Activated T-cell treated with anti-CD3 and anti-CD28 coated beads, Interleukin-2, amount 50 U/mL, for 72 hours (primary cell): ENCODE data around the gene TUBB4B. TPM values are rescaled to one million over a fixed set of nuclear protein-coding genes. Genes with fewer than 3 reads are reported as not detected.

Experiments used
- ATAC-seq, 2 donors: fragments of 150-1000 bp; cut with Tn5 transposase; replicated peaks in 1 of 2; 2 replicates each; pipeline ENCODE4 v1.10.0; 2021; ENCODE audit warnings: moderate library complexity in 2 of 2, mild to moderate bottlenecking in 1 of 2
- DNase-seq, 2 donors: peaks; one replicate each; pipeline ENCODE4 v3.0.0; 2021 to 2022; ENCODE audit warnings: mixed read lengths in 1 of 2
- H3K27ac Mint-ChIP-seq: one replicate; pipeline ENCODE4 v1.8.0; 2022; ENCODE audit warnings: mild to moderate bottlenecking, moderate library complexity, mixed read lengths
- H3K27me3 Mint-ChIP-seq: one replicate; pipeline ENCODE4 v1.8.0; 2022; ENCODE audit warnings: low read depth, mixed read lengths
- H3K36me3 Mint-ChIP-seq, 2 donors: one replicate each; pipeline ENCODE4 v1.8.0; 2022; ENCODE audit warnings: mixed read lengths in 2 of 2, mild to moderate bottlenecking in 1 of 2; ENCODE audit not compliant: insufficient read depth in 2 of 2
- H3K4me1 Mint-ChIP-seq: one replicate; pipeline ENCODE4 v1.8.0; 2022; ENCODE audit warnings: low read depth, mixed read lengths
- H3K4me3 Mint-ChIP-seq, 2 donors: one replicate each; pipeline ENCODE4 v1.8.0; 2022; ENCODE audit warnings: mild to moderate bottlenecking in 2 of 2, mixed read lengths in 2 of 2, moderate library complexity in 2 of 2
- H3K9me3 Mint-ChIP-seq, 2 donors: one replicate each; pipeline ENCODE4 v1.8.0; 2022; ENCODE audit warnings: mixed read lengths in 2 of 2
- total RNA-seq, 2 donors: library from RNA; stranded (reverse); gene quantifications; one replicate each; pipeline ENCODE4 v1.2.3, GENCODE V29; 2022

Gene TUBB4B
- total RNA-seq, result 100 to 1,000 TPM; 122 to 128 TPM

DNA sequence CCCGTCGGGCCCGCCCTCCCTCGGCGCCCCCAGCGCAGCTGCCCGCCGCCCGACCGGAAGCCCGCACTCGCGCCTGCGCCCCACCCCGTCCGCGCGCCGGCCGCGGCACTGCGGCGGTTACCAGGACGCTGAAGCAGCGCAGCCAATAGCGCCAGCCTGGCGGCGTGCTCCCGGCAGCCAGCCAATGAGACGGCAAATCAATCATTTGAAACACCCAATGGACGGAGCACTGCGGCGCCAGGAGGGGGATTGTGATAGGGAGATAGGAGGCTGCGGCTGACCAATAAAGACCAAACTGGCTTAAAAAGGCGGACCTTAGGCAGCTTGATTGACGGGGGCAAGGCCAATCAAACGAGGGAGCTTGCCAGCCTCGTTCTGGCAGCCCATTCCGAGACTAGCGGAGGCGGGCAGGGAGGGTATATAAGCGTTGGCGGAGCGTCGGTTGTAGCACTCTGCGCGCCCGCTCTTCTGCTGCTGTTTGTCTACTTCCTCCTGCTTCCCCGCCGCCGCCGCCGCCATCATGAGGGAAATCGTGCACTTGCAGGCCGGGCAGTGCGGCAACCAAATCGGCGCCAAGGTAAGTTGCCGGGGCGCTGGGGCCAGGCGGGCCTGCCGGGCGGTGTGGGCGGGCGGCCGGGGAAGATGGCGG is at the start of gene TUBB4B:
Gene TUBB4B, plus strand, starts transcription at position 447 of the 649 bp plus-strand sequence. Its CDS starts 74 bp downstream, at position 521.
- H3K4me3 Mint-ChIP-seq, result peak within 1 kb of the TSS; percentile 88 to 91
- ATAC-seq (peak; percentile 70 to 75), DNase-seq (peak; percentile 97 to 98)
- no peaks in the 10 kb centered on the region for H3K27me3 Mint-ChIP-seq
- no peaks in the 10 kb centered on the region for H3K9me3 Mint-ChIP-seq
- peaks cover 9 to 11% of the 10 kb centered on the region in 2 donors for H3K36me3 Mint-ChIP-seq
- H3K27ac Mint-ChIP-seq, result peak within 1 kb of the TSS; percentile 97
- H3K4me1 Mint-ChIP-seq, result peaks cover 32% of the 10 kb centered on the region

DNA sequence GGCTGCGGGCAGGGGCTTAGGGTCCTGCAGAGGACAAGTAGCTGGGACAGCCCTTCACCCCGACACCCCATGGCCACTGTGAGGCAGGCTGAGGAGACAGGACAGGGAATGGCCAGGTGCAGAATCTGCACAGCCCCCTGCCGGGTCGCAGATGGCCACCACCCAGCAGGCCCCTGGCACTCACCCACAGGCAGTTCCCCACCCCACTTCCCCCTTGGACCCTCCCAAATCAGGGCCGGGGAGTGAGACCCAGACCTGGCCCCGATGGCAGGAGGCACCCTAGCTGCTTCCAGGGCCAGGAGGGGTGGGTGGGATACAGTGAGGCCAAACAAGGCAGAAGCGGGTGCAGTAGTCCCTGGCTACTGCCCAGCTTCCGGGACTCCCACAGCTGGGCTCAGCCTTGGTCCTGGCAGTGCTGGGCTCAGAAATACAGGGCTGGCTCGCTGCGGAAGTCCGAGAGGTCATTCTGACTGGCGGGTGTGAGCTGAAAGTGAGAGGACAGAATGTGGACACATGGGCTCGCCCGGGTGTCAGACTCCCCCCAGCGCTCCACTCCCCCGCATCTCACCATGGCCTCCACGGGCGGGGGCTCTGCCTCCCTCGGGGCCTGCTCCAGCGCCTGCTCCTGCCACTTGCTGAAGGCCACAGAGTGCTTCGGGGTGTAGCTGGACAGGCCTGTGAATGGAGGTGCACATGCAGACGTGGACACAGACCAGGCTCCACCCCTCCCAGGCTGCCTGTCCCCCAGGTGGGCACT is 49.2 kb upstream of the TUBB4B start:
- Mint-ChIP-seq H3K4me1 (peaks cover 33% of the 10 kb centered on the region), H3K36me3 (peaks cover 0 to 3% of the 10 kb centered on the region in 2 donors), H3K9me3 (no peaks in the 10 kb centered on the region), H3K27me3 (no peaks in the 10 kb centered on the region), H3K27ac (no peak overlapping the region), H3K4me3 (no peak overlapping the region)
- DNase-seq, result no peak
- no peak for ATAC-seq

DNA sequence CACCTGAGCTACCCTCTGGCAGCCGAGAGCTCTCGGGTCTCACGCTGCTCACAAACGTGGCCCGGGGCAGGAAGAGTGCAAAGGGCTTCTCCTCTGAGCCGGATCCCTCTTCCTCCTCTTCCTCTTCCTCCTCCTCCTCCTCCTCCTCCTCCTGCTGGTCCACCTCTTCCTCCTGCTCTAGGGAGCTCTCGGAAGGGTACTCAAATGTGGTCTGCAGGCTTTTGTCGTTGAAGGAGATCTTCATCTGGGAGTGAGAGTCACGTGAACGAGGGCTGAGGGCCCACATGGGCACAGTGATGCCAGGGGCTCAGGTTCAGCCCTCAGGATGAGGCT is 48.7 kb upstream of the TUBB4B start:
- ATAC-seq (no peak), DNase-seq (no peak)
- Mint-ChIP-seq H3K27me3 (no peaks in the 10 kb centered on the region), H3K4me1 (peaks cover 27% of the 10 kb centered on the region), H3K27ac (no peak overlapping the region), H3K9me3 (no peaks in the 10 kb centered on the region), H3K36me3 (peaks cover 0 to 3% of the 10 kb centered on the region in 2 donors), H3K4me3 (no peak overlapping the region)

DNA sequence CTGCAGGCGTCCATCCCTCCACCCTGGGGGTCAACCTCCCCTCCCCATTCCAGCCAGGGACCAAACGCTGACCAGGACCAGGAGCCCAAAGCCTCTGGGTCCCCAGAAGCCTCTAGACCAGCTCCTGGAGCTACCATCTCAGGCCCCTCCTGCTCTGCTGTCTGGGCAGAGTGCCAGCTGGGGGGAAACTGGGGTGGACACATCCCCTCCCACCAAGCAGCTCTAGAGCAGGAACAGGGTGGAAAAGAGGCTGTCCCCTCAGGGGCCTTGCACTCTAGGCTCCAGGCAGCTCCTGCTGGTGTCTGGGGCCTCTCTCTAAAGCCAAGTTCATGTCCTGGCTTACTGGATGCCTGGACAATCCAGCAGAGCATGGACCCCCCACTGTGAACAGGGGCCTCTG is 48.2 kb upstream of the TUBB4B start:
- no peak for ATAC-seq
- Mint-ChIP-seq H3K4me3 (no peak overlapping the region), H3K9me3 (no peaks in the 10 kb centered on the region)

DNA sequence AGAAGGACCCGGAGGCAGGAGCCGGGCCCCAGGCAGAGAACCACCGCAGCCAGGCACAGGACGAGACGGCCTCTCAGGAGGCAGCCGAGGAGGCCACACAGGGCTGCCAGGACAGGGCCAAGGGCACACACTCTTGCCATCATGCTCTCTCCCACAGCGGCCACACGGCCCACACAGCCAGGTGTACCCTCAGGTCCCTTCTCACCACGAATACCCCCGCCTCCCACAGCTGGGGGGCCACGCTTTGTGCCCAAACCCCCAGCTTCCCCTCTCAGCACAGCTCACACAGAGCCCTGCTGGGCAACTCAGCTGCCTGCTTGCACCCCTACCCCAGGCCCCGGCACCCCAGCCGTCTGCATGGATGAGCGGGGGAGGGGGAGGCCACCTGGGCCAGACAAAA is 47.3 kb upstream of the TUBB4B start:
- no peak for DNase-seq
- no peaks in the 10 kb centered on the region for H3K27me3 Mint-ChIP-seq
- H3K4me3 Mint-ChIP-seq, result no peak overlapping the region
- H3K9me3 Mint-ChIP-seq, result no peaks in the 10 kb centered on the region
- H3K27ac Mint-ChIP-seq, result no peak overlapping the region
- H3K4me1 Mint-ChIP-seq, result peaks cover 28% of the 10 kb centered on the region
- ATAC-seq, result no peak
- peaks cover 0 to 3% of the 10 kb centered on the region in 2 donors for H3K36me3 Mint-ChIP-seq

More for the DNA sequence above, 48.2 kb upstream of the TUBB4B start:
- Mint-ChIP-seq H3K4me1 (peaks cover 23% of the 10 kb centered on the region), H3K27ac (no peak overlapping the region), H3K36me3 (peaks cover 0 to 3% of the 10 kb centered on the region in 2 donors), H3K27me3 (no peaks in the 10 kb centered on the region)
- no peak for DNase-seq

DNA sequence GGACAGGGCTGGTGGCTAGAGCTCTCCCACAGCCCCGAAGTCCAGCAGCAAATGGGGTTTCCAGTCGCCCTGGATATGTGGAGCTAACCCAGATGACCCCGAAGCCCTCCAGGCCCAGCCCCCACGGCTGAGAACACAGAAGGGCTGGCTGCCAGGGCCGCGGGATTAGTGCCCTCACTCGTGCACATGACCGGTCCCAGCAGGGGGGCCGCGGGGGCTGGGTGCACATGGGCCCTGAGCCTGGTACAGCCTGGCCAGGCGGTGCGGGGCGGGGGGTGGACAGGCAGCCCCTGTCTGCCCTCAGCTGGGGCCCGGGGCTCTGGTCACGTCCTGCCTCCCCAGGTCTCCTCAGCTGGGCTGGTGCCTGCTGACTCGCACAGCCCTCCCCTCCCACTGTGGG is 46.7 kb upstream of the TUBB4B start:
- no peak overlapping the region for H3K4me3 Mint-ChIP-seq
- peaks cover 22% of the 10 kb centered on the region for H3K4me1 Mint-ChIP-seq
- no peak overlapping the region for H3K27ac Mint-ChIP-seq
- DNase-seq (no peak), ATAC-seq (no peak)
- peaks cover 0 to 3% of the 10 kb centered on the region in 2 donors for H3K36me3 Mint-ChIP-seq
- no peaks in the 10 kb centered on the region for H3K9me3 Mint-ChIP-seq
- H3K27me3 Mint-ChIP-seq, result no peaks in the 10 kb centered on the region

DNA sequence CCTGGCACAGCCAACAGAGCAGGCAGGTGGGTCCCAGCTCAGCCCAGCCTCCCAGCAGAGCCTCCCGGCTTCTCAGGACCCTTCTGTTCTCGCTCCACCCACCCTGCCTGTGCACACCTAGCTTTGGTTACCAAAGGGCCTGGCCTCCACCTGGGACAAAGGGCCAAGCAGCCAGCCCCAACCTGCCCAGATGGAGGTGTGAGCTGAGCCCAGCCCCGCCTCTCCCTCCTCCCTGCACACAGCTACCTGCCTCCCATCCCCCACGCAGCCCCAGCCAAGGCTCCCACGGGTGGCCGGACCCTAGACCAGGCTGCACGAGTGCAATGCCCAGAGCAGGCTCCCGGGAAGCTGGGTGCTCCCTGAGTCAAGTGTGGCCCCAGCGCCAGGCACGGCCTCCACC is 46.2 kb upstream of the TUBB4B start:
- H3K36me3 Mint-ChIP-seq, result peaks cover 0 to 5% of the 10 kb centered on the region in 2 donors
- H3K27ac Mint-ChIP-seq, result no peak overlapping the region
- peaks cover 17% of the 10 kb centered on the region for H3K4me1 Mint-ChIP-seq
- ATAC-seq (no peak), DNase-seq (no peak)
- H3K9me3 Mint-ChIP-seq, result no peaks in the 10 kb centered on the region
- H3K4me3 Mint-ChIP-seq, result no peak overlapping the region
- no peaks in the 10 kb centered on the region for H3K27me3 Mint-ChIP-seq

DNA sequence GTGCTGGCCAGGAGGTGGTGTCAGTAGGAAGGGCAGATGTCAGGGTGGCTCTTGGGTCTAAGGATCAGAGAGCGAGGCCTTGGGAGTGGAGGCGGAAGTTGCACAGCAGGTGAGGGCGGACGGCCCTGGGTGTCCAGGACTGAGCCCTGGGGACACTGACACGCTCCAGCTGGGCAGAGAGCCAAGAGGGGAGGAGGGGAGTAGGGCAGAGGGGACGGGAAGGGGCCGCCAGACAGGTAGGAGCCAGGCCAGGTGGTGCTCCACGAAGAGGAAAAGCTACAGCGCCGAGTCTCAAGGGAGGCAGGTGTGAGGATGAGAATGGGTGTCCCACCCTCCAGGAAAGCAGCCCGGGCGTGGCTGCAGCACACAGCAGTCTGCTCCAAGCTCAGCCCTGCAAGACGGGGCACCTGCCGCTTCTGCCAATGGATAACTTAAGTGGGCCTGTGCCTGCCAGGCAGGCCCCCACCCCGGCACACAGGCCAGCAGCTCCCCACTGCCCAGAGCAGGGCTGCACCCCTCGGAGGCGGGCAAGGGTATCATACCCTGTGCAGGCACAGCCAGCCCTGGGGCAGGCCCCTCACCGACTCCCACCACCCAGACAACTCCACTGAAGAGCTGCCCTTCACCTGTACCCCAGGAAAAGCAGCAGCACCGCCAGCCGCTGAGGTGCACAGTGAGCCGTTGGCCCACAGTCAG is 45.4 kb upstream of the TUBB4B start:
- ATAC-seq, result no peak
- H3K4me1 Mint-ChIP-seq, result peaks cover 11% of the 10 kb centered on the region
- H3K27ac Mint-ChIP-seq, result no peak overlapping the region
- DNase-seq, result no peak
- H3K9me3 Mint-ChIP-seq, result no peaks in the 10 kb centered on the region
- H3K27me3 Mint-ChIP-seq, result no peaks in the 10 kb centered on the region
- peaks cover 0 to 3% of the 10 kb centered on the region in 2 donors for H3K36me3 Mint-ChIP-seq
- no peak overlapping the region for H3K4me3 Mint-ChIP-seq

DNA sequence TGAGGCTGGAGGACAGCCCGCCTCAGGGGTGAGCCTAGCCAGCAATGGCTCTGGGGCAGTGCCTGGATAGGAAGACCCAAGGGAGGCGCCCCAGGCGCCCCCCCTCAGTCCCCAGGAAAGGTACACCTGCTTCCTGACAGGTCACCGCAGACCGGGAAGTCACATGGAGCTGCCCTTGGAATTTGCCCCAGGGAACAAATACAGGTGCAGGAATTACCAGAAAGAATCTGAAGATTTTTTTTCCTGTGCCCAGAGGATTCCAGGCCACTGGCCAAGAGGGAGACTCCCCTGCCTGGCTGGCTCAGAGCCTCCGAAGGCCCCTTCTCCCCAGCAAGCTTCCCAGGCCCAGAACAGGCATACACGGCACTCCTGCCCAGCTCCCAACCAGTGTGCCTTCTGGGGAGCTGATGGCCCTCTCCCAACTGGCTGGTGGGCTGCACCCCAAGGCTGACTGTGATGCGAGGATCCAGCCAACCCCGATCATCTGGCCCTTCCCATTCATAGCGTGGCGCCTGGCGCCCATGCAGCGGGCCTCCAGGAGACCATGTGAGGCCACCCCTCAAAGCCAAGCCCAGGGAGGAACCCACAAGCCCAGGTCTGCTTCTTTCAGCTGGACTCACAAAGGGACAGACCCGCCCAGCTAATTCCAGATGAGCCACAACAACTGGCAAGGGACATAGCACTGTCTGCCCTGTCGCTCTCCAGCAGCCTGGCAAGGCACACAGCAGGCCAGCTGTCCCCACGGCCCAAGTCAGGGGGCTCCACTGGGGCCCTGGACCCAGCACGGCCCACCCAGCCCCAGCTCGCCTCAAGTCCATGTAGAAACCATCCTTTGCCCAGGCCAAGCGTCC is 42.8 kb upstream of the TUBB4B start:
- Mint-ChIP-seq H3K9me3 (no peaks in the 10 kb centered on the region), H3K4me1 (peaks cover 22% of the 10 kb centered on the region), H3K27ac (no peak overlapping the region), H3K27me3 (no peaks in the 10 kb centered on the region), H3K36me3 (peaks cover 0 to 1% of the 10 kb centered on the region in 2 donors), H3K4me3 (peak overlapping the region; percentile 18 to 36)
- ATAC-seq (no peak), DNase-seq (no peak)

DNA sequence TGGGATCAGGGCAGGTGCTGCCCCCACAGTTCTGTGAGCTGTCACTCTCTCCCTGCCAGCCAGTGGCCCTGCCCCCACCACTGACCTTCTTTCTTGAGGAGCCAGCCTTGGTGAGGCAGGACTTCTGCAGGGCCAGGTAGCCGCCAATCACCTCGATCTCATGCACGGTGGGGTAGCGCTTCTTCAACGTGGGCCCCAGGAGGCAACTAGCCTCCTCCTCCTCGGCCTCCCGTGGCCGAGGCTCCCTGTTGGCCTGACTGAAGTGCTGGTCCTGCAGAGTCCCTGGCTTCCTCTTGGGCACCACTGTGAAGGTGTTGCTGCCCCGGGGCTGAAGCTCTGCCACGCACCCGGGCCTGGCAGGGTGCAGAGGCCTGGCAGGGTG is 42.2 kb upstream of the TUBB4B start:
- Mint-ChIP-seq H3K4me3 (peak overlapping the region in 1 of 2 donors; percentile 84), H3K4me1 (peaks cover 27% of the 10 kb centered on the region), H3K27me3 (no peaks in the 10 kb centered on the region), H3K9me3 (no peaks in the 10 kb centered on the region), H3K27ac (no peak overlapping the region), H3K36me3 (peaks cover 0 to 2% of the 10 kb centered on the region in 2 donors)
- DNase-seq, result no peak
- no peak for ATAC-seq

DNA sequence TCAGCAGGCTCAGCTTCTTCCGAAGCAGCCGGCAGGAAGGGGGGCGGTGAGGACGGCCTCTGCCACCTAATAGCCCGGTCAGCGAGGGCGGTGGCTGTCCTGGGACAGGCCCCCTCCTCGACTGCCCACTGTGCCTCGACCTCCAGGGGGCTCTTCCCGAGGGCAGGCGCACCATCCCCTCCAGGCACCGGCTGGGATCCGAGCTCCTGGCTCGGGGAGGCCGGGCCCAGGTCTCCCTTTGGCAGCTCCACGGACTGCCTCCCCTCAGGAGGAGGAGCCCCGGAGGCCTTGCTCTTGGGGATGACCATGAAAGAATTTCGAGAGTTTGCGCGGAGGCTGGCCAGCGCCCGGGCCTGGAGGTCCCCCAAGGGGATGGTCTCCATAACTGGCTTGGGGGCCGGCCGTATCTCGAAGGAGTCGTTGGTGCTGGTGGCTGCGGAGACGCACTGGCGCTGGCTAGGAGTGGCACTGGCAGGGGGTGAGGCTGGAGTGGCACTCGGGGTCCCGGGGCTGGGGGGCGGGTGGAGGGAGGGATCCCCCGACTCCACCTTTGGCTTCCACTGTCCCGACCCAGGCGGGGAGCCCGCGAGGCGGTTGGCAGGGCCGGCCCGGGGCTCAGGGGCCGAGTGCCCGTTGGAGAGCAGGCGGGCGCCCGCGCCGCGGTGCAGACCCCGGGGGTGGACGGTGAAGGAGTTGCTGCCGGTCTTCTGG is 41.5 kb upstream of the TUBB4B start:
- H3K4me1 Mint-ChIP-seq, result peaks cover 34% of the 10 kb centered on the region
- peak overlapping the region; percentile 84 to 89 for H3K4me3 Mint-ChIP-seq
- DNase-seq (no peak), ATAC-seq (no peak)
- no peaks in the 10 kb centered on the region for H3K27me3 Mint-ChIP-seq
- no peak overlapping the region for H3K27ac Mint-ChIP-seq
- peaks cover 0 to 4% of the 10 kb centered on the region in 2 donors for H3K36me3 Mint-ChIP-seq
- H3K9me3 Mint-ChIP-seq, result no peaks in the 10 kb centered on the region
